BLaER1 (cell line): ENCODE results near the gene FBF1.

ENCODE experiments used
- H3K27ac ChIP-seq: shearing (Covaris generic); formaldehyde crosslinking; 2 replicates; pipeline ENCODE4 v1.8.1; 2022
- H3K27me3 ChIP-seq: shearing (Covaris generic); formaldehyde crosslinking; 2 replicates; pipeline ENCODE4 v1.8.1; 2022
- H3K36me3 ChIP-seq: shearing (Covaris generic); formaldehyde crosslinking; 2 replicates; pipeline ENCODE4 v1.8.1; 2022
- H3K4me1 ChIP-seq: shearing (Covaris generic); formaldehyde crosslinking; 2 replicates; pipeline ENCODE4 v1.8.1; 2022
- H3K4me2 ChIP-seq: shearing (Covaris generic); formaldehyde crosslinking; 2 replicates; pipeline ENCODE4 v1.8.1; 2022
- H3K4me3 ChIP-seq: shearing (Covaris generic); formaldehyde crosslinking; 2 replicates; pipeline ENCODE4 v1.8.1; 2022
- H3K9ac ChIP-seq: shearing (Covaris generic); formaldehyde crosslinking; 2 replicates; pipeline ENCODE4 v1.8.1; 2022
- H3K9me3 ChIP-seq: shearing (Covaris generic); formaldehyde crosslinking; 2 replicates; pipeline ENCODE4 v1.8.1; 2022
- H4K20me1 ChIP-seq: shearing (Covaris generic); formaldehyde crosslinking; 2 replicates; pipeline ENCODE4 v1.8.1; 2022
- Cebpa-rat ChIP-seq: shearing (Covaris generic); IDR thresholded peaks from 2 replicates; pipeline ENCODE4 v1.8.1; 2022

FBF1 gene

GRCh38 chr17:75959051-75959838 lies 18.4 kb upstream of the FBF1 start:
- Histone ChIP-seq H3K4me1 (peaks cover 16% of the 10 kb centered on the region), H3K9me3 (no peaks in the 10 kb centered on the region), H3K36me3 (peaks cover 50% of the 10 kb centered on the region), H3K4me3 (no peak overlapping the region), H3K4me2 (no peak overlapping the region), H3K27me3 (no peaks in the 10 kb centered on the region), H3K27ac (no peak overlapping the region), H4K20me1 (no peaks in the 10 kb centered on the region; the same call in 1 of the 2 replicates), H3K9ac (no peak overlapping the region)
- no peak for TF ChIP-seq Cebpa-rat

GRCh38 chr17:75950855-75951554 lies 10.2 kb upstream of the FBF1 start:
- peak overlapping the region; percentile 73 for H3K4me2 ChIP-seq
- peak overlapping the region; percentile 45; the same call in 1 of the 2 replicates for H3K27ac ChIP-seq
- H3K9me3 ChIP-seq = no peaks in the 10 kb centered on the region
- peaks cover 92% of the 10 kb centered on the region for H3K36me3 ChIP-seq
- TF ChIP-seq Cebpa-rat = no peak
- no peak overlapping the region for H3K9ac ChIP-seq
- H4K20me1 ChIP-seq = no peaks in the 10 kb centered on the region
- peaks cover 51% of the 10 kb centered on the region for H3K4me1 ChIP-seq
- no peak overlapping the region for H3K4me3 ChIP-seq
- no peaks in the 10 kb centered on the region for H3K27me3 ChIP-seq

GRCh38 chr17:75950421-75950820 lies 9.6 kb upstream of the FBF1 start:
- peak overlapping the region; percentile 45; the same call in 1 of the 2 replicates for H3K27ac ChIP-seq
- H3K4me1 ChIP-seq = peaks cover 51% of the 10 kb centered on the region

GRCh38 chr17:75945211-75945610 lies 4.4 kb upstream of the FBF1 start:
- no peak for TF ChIP-seq Cebpa-rat
- peaks cover 66% of the 10 kb centered on the region for H3K36me3 ChIP-seq

More at GRCh38 chr17:75950421-75950820, 9.6 kb upstream of the FBF1 start:
- H3K4me3 ChIP-seq = no peak overlapping the region
- H3K9me3 ChIP-seq = no peaks in the 10 kb centered on the region
- peak overlapping the region; percentile 73 for H3K4me2 ChIP-seq
- TF ChIP-seq Cebpa-rat = no peak
- H3K27me3 ChIP-seq = no peaks in the 10 kb centered on the region
- no peaks in the 10 kb centered on the region for H4K20me1 ChIP-seq
- H3K9ac ChIP-seq = no peak overlapping the region
- peaks cover 91% of the 10 kb centered on the region for H3K36me3 ChIP-seq

GRCh38 chr17:75943491-75943890 lies 2.6 kb upstream of the FBF1 start:
- Histone ChIP-seq H3K27ac (no peak overlapping the region), H3K4me3 (no peak overlapping the region)

More at GRCh38 chr17:75945211-75945610, 4.4 kb upstream of the FBF1 start:
- Histone ChIP-seq H3K27me3 (no peaks in the 10 kb centered on the region), H3K4me2 (no peak overlapping the region), H4K20me1 (no peaks in the 10 kb centered on the region), H3K9me3 (no peaks in the 10 kb centered on the region), H3K4me1 (peaks cover 24% of the 10 kb centered on the region), H3K27ac (no peak overlapping the region), H3K4me3 (no peak overlapping the region), H3K9ac (no peak overlapping the region)

GRCh38 chr17:75942473-75942872 lies 1.6 kb upstream of the FBF1 start:
- Histone ChIP-seq H3K4me2 (no peak overlapping the region), H3K9ac (no peak overlapping the region), H4K20me1 (no peaks in the 10 kb centered on the region), H3K36me3 (peaks cover 39% of the 10 kb centered on the region), H3K27ac (no peak overlapping the region), H3K4me3 (no peak overlapping the region), H3K9me3 (no peaks in the 10 kb centered on the region), H3K4me1 (peaks cover 20% of the 10 kb centered on the region), H3K27me3 (no peaks in the 10 kb centered on the region)
- no peak for TF ChIP-seq Cebpa-rat

More at GRCh38 chr17:75943491-75943890, 2.6 kb upstream of the FBF1 start:
- peaks cover 49% of the 10 kb centered on the region for H3K36me3 ChIP-seq
- no peaks in the 10 kb centered on the region for H3K27me3 ChIP-seq
- H4K20me1 ChIP-seq = no peaks in the 10 kb centered on the region
- no peak overlapping the region for H3K4me2 ChIP-seq
- H3K4me1 ChIP-seq = peaks cover 20% of the 10 kb centered on the region
- no peaks in the 10 kb centered on the region for H3K9me3 ChIP-seq
- H3K9ac ChIP-seq = no peak overlapping the region
- no peak for TF ChIP-seq Cebpa-rat

GRCh38 chr17:75941442-75941819 lies 589 bp upstream of the FBF1 start:
- no peaks in the 10 kb centered on the region for H3K9me3 ChIP-seq
- peaks cover 20% of the 10 kb centered on the region for H3K4me1 ChIP-seq
- H4K20me1 ChIP-seq = no peaks in the 10 kb centered on the region
- peak overlapping the region; percentile 95 for H3K4me2 ChIP-seq
- H3K4me3 ChIP-seq = peak overlapping the region; percentile 85
- no peak for TF ChIP-seq Cebpa-rat
- H3K27ac ChIP-seq = no peak overlapping the region
- H3K36me3 ChIP-seq = peaks cover 28% of the 10 kb centered on the region
- H3K27me3 ChIP-seq = no peaks in the 10 kb centered on the region
- no peak overlapping the region for H3K9ac ChIP-seq

- no peaks in the 10 kb centered on the region for H3K27me3 ChIP-seq
- H3K36me3 ChIP-seq = 0 out of 2 replicates have a peak, but pooled peaks cover under 1% of the 10 kb centered on the region
- H3K4me2 ChIP-seq = no peak overlapping the region
- no peaks in the 10 kb centered on the region for H4K20me1 ChIP-seq
- H3K9me3 ChIP-seq = no peaks in the 10 kb centered on the region
- H3K27ac ChIP-seq = no peak overlapping the region
- no peak overlapping the region for H3K9ac ChIP-seq
- peaks cover 20% of the 10 kb centered on the region for H3K4me1 ChIP-seq
- H3K4me3 ChIP-seq = no peak overlapping the region
- TF ChIP-seq Cebpa-rat = no peak
Measured at GRCh38 chr17:75937652-75938051, 3.2 kb downstream of the FBF1 start.

GRCh38 chr17:75933808-75934207 lies 7.0 kb downstream of the FBF1 start:
- H3K4me2 ChIP-seq = no peak overlapping the region
- no peaks in the 10 kb centered on the region for H3K9me3 ChIP-seq
- H3K4me3 ChIP-seq = no peak overlapping the region
- TF ChIP-seq Cebpa-rat = no peak
- H3K36me3 ChIP-seq = no peaks in the 10 kb centered on the region
- H3K4me1 ChIP-seq = peaks cover 7% of the 10 kb centered on the region; the same call in 1 of the 2 replicates
- no peak overlapping the region for H3K9ac ChIP-seq
- no peak overlapping the region for H3K27ac ChIP-seq
- H3K27me3 ChIP-seq = no peaks in the 10 kb centered on the region
- H4K20me1 ChIP-seq = no peaks in the 10 kb centered on the region

GRCh38 chr17:75932852-75933251 lies 8.0 kb downstream of the FBF1 start:
- no peak overlapping the region for H3K4me2 ChIP-seq
- peaks cover 7% of the 10 kb centered on the region; the same call in 1 of the 2 replicates for H3K4me1 ChIP-seq
- H3K36me3 ChIP-seq = no peaks in the 10 kb centered on the region
- no peak overlapping the region for H3K4me3 ChIP-seq
- no peak overlapping the region for H3K27ac ChIP-seq
- H3K27me3 ChIP-seq = no peaks in the 10 kb centered on the region
- no peaks in the 10 kb centered on the region for H3K9me3 ChIP-seq
- no peaks in the 10 kb centered on the region for H4K20me1 ChIP-seq
- TF ChIP-seq Cebpa-rat = no peak
- no peak overlapping the region for H3K9ac ChIP-seq
